H1 (cell line): ENCODE data around the gene OLFML2A. TPM values are rescaled to one million over a fixed set of nuclear protein-coding genes. Genes with fewer than 3 reads are reported as not detected.

Experiments used
- CTCF ChIA-PET: fragments of 300-600 bp; sonication (Branson Sonifier 250); formaldehyde crosslinking; loops from one replicate; lab custom pipeline; 2021; ENCODE audit not compliant: partially characterized antibody; lab: Charles Lee
- POLR2A ChIA-PET: fragments of 300-600 bp; sonication (Branson Sonifier 250); formaldehyde crosslinking; loops from one replicate; lab custom pipeline; 2021; ENCODE audit warnings: inconsistent platforms; ENCODE audit not compliant: partially characterized antibody; lab: Charles Lee
- DNase-seq, 2 experiments: peaks; one replicate each; pipeline versions ENCODE4 v3.0.0 to v3.0.0-alpha.2; 2010 to 2022; ENCODE audit warnings: low spot score in 2 of 2, low read depth in 1 of 2, mixed read lengths in 1 of 2
- FAIRE-seq: peaks from 2 replicates; lab custom pipeline; 2011; peaks lifted over from hg19 to GRCh38; lab: Jason Lieb, UNC
- H2AFZ ChIP-seq: 2 replicates; pipeline ENCODE4 v1.8.1; 2012; ENCODE audit warnings: low read length, inconsistent platforms
- H2AK5ac ChIP-seq: 2 replicates; pipeline ENCODE4 v1.6.1; 2013; ENCODE audit warnings: low read depth, low read length
- H2BK120ac ChIP-seq: replicated peaks from 2 replicates; pipeline ENCODE3; 2013; ENCODE audit warnings: low read depth, low read length, inconsistent platforms
- H2BK12ac ChIP-seq: 2 replicates; pipeline ENCODE4 v1.6.1; 2013; ENCODE audit warnings: low read depth, low read length
- H2BK15ac ChIP-seq: 2 replicates; pipeline ENCODE4 v1.6.1; 2013; ENCODE audit warnings: low read length
- H2BK20ac ChIP-seq: 2 replicates; pipeline ENCODE4 v1.6.1; 2013; ENCODE audit warnings: low read length
- H2BK5ac ChIP-seq: 2 replicates; pipeline ENCODE4 v1.6.1; 2013; ENCODE audit warnings: low read depth, low read length
- H3K14ac ChIP-seq: 2 replicates; pipeline ENCODE4 v1.6.1; 2013; ENCODE audit warnings: inconsistent platforms; ENCODE audit not compliant: insufficient read length
- H3K18ac ChIP-seq: 2 replicates; pipeline ENCODE4 v1.6.1; 2013; ENCODE audit warnings: low read length; ENCODE audit errors: extremely low read depth
- H3K23ac ChIP-seq: 2 replicates; pipeline ENCODE4 v1.6.1; 2013; ENCODE audit warnings: inconsistent platforms; ENCODE audit not compliant: insufficient read length
- H3K23me2 ChIP-seq: 2 replicates; pipeline ENCODE4 v1.6.1; 2013; ENCODE audit warnings: low read depth, low read length
- H3K27ac ChIP-seq: 2 replicates; pipeline ENCODE4 v1.6.1; 2011; ENCODE audit warnings: low read depth, low read length, inconsistent platforms
- H3K27me3 ChIP-seq, 4 experiments: replicated peaks in 1 of 4; 1 replicate in 1 of 4; 2 replicates in 3 of 4; pipeline versions ENCODE4 v1.6.1 to v1.8.1; 2011 to 2013; ENCODE audit warnings: low read length in 3 of 4, mild to moderate bottlenecking in 3 of 4, inconsistent platforms in 2 of 4, mixed read lengths in 2 of 4, moderate library complexity in 1 of 4; ENCODE audit not compliant: control insufficient read depth in 3 of 4, insufficient read depth in 3 of 4; ENCODE audit errors: extremely low read depth in 1 of 4
- H3K36me3 ChIP-seq, 4 experiments: 2 replicates each; pipeline versions ENCODE4 v1.6.1 to v1.8.1; 2011 to 2013; ENCODE audit warnings: mild to moderate bottlenecking in 4 of 4, low read length in 3 of 4, moderate library complexity in 2 of 4, control low read depth in 1 of 4, inconsistent platforms in 1 of 4; ENCODE audit not compliant: insufficient read depth in 4 of 4, control insufficient read depth in 2 of 4
- H3K4ac ChIP-seq: replicated peaks from 2 replicates; pipeline ENCODE3; 2013; ENCODE audit warnings: low read length, low read depth, mixed read lengths, inconsistent platforms; ENCODE audit not compliant: insufficient read length
- H3K4me1 ChIP-seq, 4 experiments: replicated peaks in 1 of 4; 1 replicate in 1 of 4; 2 replicates in 3 of 4; pipeline versions ENCODE4 v1.6.1 to v1.8.1; 2011 to 2013; ENCODE audit warnings: low read length in 3 of 4, inconsistent platforms in 2 of 4, mixed read lengths in 1 of 4; ENCODE audit not compliant: insufficient read depth in 4 of 4, control insufficient read depth in 3 of 4
- H3K4me2 ChIP-seq, 2 experiments: 2 replicates each; pipeline versions ENCODE4 v1.6.1 to v1.8.1; 2011 to 2013; ENCODE audit warnings: low read depth in 2 of 2, low read length in 2 of 2, control low read depth in 1 of 2, inconsistent platforms in 1 of 2, mild to moderate bottlenecking in 1 of 2; ENCODE audit not compliant: insufficient read depth in 1 of 2
- H3K4me3 ChIP-seq, 4 experiments: fragments of 200-600, 300-600 bp in 1 of 4; sonication (generic), shearing (Covaris generic), sonication (Bioruptor Twin) in 1 of 4; 2 replicates each; pipeline versions ENCODE4 v1.5.1 to v1.8.1; 2011 to 2016; ENCODE audit warnings: low read length in 4 of 4, low read depth in 3 of 4, control low read depth in 2 of 4, inconsistent platforms in 2 of 4, mild to moderate bottlenecking in 2 of 4, mixed read lengths in 1 of 4, moderate library complexity in 1 of 4; ENCODE audit not compliant: insufficient read depth in 2 of 4; ENCODE audit errors: extremely low read depth in 1 of 4
- H3K56ac ChIP-seq: replicated peaks from 2 replicates; pipeline ENCODE3; 2013; ENCODE audit warnings: low read depth, mild to moderate bottlenecking, mixed read lengths, low read length, inconsistent platforms; ENCODE audit not compliant: insufficient read length
- H3K79me1 ChIP-seq: 2 replicates; pipeline ENCODE4 v1.6.1; 2013; ENCODE audit warnings: low read depth, low read length, control low read depth
- H3K79me2 ChIP-seq, 2 experiments: 2 replicates each; pipeline versions ENCODE4 v1.6.1 to v1.8.1; 2012 to 2013; ENCODE audit warnings: low read length in 2 of 2, mild to moderate bottlenecking in 2 of 2, inconsistent platforms in 1 of 2; ENCODE audit not compliant: insufficient read depth in 2 of 2, control insufficient read depth in 1 of 2
- H3K9ac ChIP-seq, 4 experiments: replicated peaks in 1 of 4; 1 replicate in 1 of 4; 2 replicates in 3 of 4; pipeline versions ENCODE4 v1.6.1 to v1.8.1; 2011 to 2013; ENCODE audit warnings: low read depth in 3 of 4, low read length in 3 of 4, control low read depth in 2 of 4, mild to moderate bottlenecking in 2 of 4, moderate library complexity in 2 of 4, inconsistent platforms in 1 of 4; ENCODE audit errors: extremely low read depth in 1 of 4
- H3K9me3 ChIP-seq, 2 experiments: 2 replicates each; pipeline versions ENCODE4 v1.6.1 to v1.8.1; 2012 to 2013; ENCODE audit warnings: mild to moderate bottlenecking in 2 of 2, moderate library complexity in 2 of 2, control low read depth in 1 of 2, inconsistent platforms in 1 of 2, low read depth in 1 of 2, low read length in 1 of 2, mixed read lengths in 1 of 2; ENCODE audit not compliant: insufficient read depth in 2 of 2
- H4K20me1 ChIP-seq, 2 experiments: replicated peaks in 1 of 2; 2 replicates each; pipeline versions ENCODE3 to v1.8.1; 2011 to 2013; ENCODE audit warnings: inconsistent platforms in 2 of 2, low read length in 2 of 2, mild to moderate bottlenecking in 1 of 2; ENCODE audit not compliant: insufficient read depth in 2 of 2, control insufficient read depth in 1 of 2
- H4K5ac ChIP-seq: 2 replicates; pipeline ENCODE4 v1.6.1; 2013; ENCODE audit warnings: low read length, low read depth, mixed read lengths, inconsistent platforms; ENCODE audit not compliant: insufficient read length
- H4K8ac ChIP-seq: 2 replicates; pipeline ENCODE4 v1.8.0; 2013; ENCODE audit warnings: mild to moderate bottlenecking, moderate library complexity, low read length, inconsistent platforms; ENCODE audit not compliant: insufficient read depth; ENCODE audit errors: extremely low read depth
- H4K91ac ChIP-seq: replicated peaks from 2 replicates; pipeline ENCODE3; 2013; ENCODE audit warnings: low read length, mixed read lengths, inconsistent platforms; ENCODE audit not compliant: insufficient read length
- BRCA1 ChIP-seq: IDR thresholded peaks from 2 replicates; pipeline ENCODE4 v1.6.1; 2012; ENCODE audit warnings: low read depth, low read length, improper control_type of control experiment
- FOSL1 ChIP-seq: IDR thresholded peaks from 2 replicates; pipeline ENCODE4 v1.6.1; 2011; ENCODE audit warnings: mild to moderate bottlenecking, low read depth, low read length, moderate library complexity; ENCODE audit not compliant: insufficient read depth
- HDAC6 ChIP-seq: IDR thresholded peaks from one replicate; pipeline ENCODE4 v1.7.1; 2012; ENCODE audit warnings: low read depth, mild to moderate bottlenecking, inconsistent platforms, low read length, moderate library complexity
- KDM4A ChIP-seq: IDR thresholded peaks from one replicate; pipeline ENCODE4 v1.7.1; 2012; ENCODE audit warnings: low read depth, mild to moderate bottlenecking, moderate library complexity, low read length, inconsistent platforms; ENCODE audit not compliant: severe bottlenecking
- POU5F1 ChIP-seq: IDR thresholded peaks from 2 replicates; pipeline ENCODE4 v1.6.1; 2011; ENCODE audit warnings: low read depth, mild to moderate bottlenecking, low read length, moderate library complexity
- RXRA ChIP-seq: IDR thresholded peaks from 2 replicates; pipeline ENCODE4 v1.6.1; 2011; ENCODE audit warnings: low read depth, mild to moderate bottlenecking, low read length, moderate library complexity; ENCODE audit not compliant: insufficient read depth
- SAP30 ChIP-seq: fragments of 300-600 bp; sonication (generic); IDR thresholded peaks from 2 replicates; pipeline ENCODE4 v1.7.1; 2012; ENCODE audit warnings: low read length, moderate library complexity, mild to moderate bottlenecking, inconsistent platforms; ENCODE audit not compliant: insufficient read depth, insufficient replicate concordance
- SIN3A ChIP-seq, 2 experiments: IDR thresholded peaks in 1 of 2; conservative IDR thresholded peaks in 1 of 2; 2 replicates each; pipeline ENCODE4 v1.6.1; 2011 to 2012; ENCODE audit warnings: low read length in 2 of 2, improper control_type of control experiment in 1 of 2, low read depth in 1 of 2, mild to moderate bottlenecking in 1 of 2
- SIX5 ChIP-seq: IDR thresholded peaks from 2 replicates; pipeline ENCODE4 v1.6.1; 2011; ENCODE audit warnings: mild to moderate bottlenecking, low read depth, low read length
- TAF7 ChIP-seq: optimal IDR thresholded peaks from 2 replicates; pipeline ENCODE3; 2011; ENCODE audit warnings: low read depth, mild to moderate bottlenecking, inconsistent platforms, low read length, moderate library complexity, borderline replicate concordance
- WGBS, 2 experiments: shearing (Covaris generic) in 1 of 2; methylation state at CpG; one replicate each; pipeline versions ENCODE4 v1.1.6 to v1.1.7; 2013 to 2015; ENCODE audit warnings: low lambda C conversion rate in 2 of 2, mixed read lengths in 2 of 2, inconsistent platforms in 1 of 2, low coverage in 1 of 2, missing lambda C conversion rate in 1 of 2; ENCODE audit not compliant: insufficient replicate concordance in 2 of 2, insufficient coverage in 1 of 2, insufficient read length in 1 of 2; ENCODE audit errors: extremely low coverage in 1 of 2, missing lambda C conversion rate in 1 of 2; 5-methylcytosine and 5-hydroxymethylcytosine counted together
- polyA plus RNA-seq, 7 experiments: library from polyadenylated mRNA; depleted of rRNA in 3 of 7; stranded (reverse) in 5 of 7; unstranded in 2 of 7; fragments of >200 nt in 5 of 7; fragments of 200-250 nt in 2 of 7; gene quantifications; 1 replicate in 5 of 7; 2 replicates in 1 of 7; 4 replicates in 1 of 7; pipeline versions ENCODE4 v1.2.1 to v1.2.3, GENCODE V29; 2011 to 2013; ENCODE audit warnings: missing spikeins in 2 of 7, mixed read lengths in 2 of 7
- total RNA-seq: library from RNA; stranded (reverse); fragmentation: NEBNext Ultra II Directional; extraction: Animal tissue kit (Norgen Biotek cat#: 25700); gene quantifications from 2 replicates; pipeline ENCODE4 v1.2.1, GENCODE V29; 2021

The OLFML2A gene
- total and polyA plus RNA-seq, 2 of the 8 experiments (the other 6 are each of a cell fraction or from before 2014, with no cell fraction given) = 7.8 to 11.5 TPM

DNA sequence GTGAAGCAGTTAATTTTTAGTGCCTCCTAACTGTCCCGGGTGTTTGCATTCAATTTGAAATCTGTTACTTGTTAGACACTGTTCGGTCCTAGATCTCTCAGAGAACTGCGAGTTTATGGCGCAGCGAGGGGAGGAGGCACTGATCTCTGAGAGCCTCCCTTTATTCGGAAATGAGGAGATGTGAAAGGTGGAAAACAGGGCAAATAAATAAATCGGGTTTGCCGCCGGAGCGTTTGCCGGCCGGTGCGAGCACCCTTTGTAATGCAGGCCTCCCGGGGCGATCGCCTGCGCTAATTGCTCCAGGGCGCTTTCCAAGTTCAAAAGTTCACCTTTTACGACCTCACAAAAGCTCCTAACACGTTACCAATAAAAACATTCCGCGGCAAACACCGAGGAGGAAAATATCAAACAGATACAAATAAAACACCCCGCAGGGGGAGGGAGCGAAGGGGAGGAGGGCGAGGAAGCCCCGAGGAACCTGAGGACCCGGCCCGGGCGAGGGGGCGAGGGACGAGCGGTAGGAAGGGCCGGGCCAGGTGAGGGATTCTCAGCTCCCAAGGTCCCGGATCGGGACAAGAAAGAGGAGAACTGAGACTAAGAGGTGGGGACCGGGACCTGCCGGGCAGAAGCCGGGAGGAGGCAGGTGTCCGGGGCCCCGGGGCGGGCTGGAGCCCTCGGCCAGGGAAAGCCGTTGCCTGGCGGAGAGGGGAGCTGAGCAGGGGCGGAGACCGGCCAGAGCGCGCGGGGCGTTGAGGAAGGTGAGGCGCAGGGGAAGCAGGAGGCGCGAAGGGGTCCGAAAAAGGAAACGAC, 7.2 kb upstream of the OLFML2A start:
- WGBS, 2 experiments = 1% methylated on average over 48 of the region's 56 CpGs; no CpG with 5 or more reads in 1 of the 2 experiments
- TF ChIP-seq SAP30 = peak; percentile 28
- no peak for TF ChIP-seq HDAC6
- no peak for TF ChIP-seq FOSL1
- TF ChIP-seq BRCA1 = no peak
- TF ChIP-seq SIX5 = no peak
- peak; percentile 88; the same call in 1 of the 2 replicates for TF ChIP-seq RXRA
- TF ChIP-seq KDM4A = no peak
- peak; percentile 49; the same call in 1 of the 2 replicates for TF ChIP-seq POU5F1
- no peak for TF ChIP-seq SIN3A (conservative IDR thresholded peaks at IDR 0.05 in 1 of 2, IDR thresholded peaks at IDR 0.05 in 1 of 2; ENCODE audit: low read depth in 1 of 2, low read length in 2 of 2)
- peak; percentile 33 for TF ChIP-seq TAF7

More for the DNA sequence above, 7.2 kb upstream of the OLFML2A start:
- Histone ChIP-seq H3K23ac (no peak overlapping the region), H4K5ac (no peak overlapping the region), H2AFZ (no peak overlapping the region), H4K8ac (no peak overlapping the region), H4K20me1 (peaks cover 10 to 12% of the 10 kb centered on the region in 2 experiments), H3K9ac (peak overlapping the region in 2 of 4 experiments; percentile 49 to 56; a peak in 5 of 7 replicates), H2BK20ac (0 out of 2 replicates have a peak overlapping the region, but pooled peaks have one; percentile 56), H3K4ac (no peak overlapping the region), H3K4me3 (peak overlapping the region; percentile 56 to 86 (median 73)), H2BK12ac (no peak overlapping the region), H3K27me3 (no peaks in the 10 kb centered on the region), H2BK5ac (no peak overlapping the region; the same call in 1 of the 2 replicates), H2AK5ac (no peak overlapping the region), H4K91ac (no peak overlapping the region), H3K36me3 (no peaks in the 10 kb centered on the region), H3K4me2 (peak overlapping the region; percentile 81 to 85), H3K9me3 (no peaks in the 10 kb centered on the region), H3K18ac (peak overlapping the region; percentile 81; the same call in 1 of the 2 replicates), H2BK15ac (0 out of 2 replicates have a peak overlapping the region, but pooled peaks have one; percentile 53), H3K23me2 (peaks cover 8% of the 10 kb centered on the region), H2BK120ac (no peak overlapping the region), H3K56ac (peak overlapping the region; percentile 1), H3K79me1 (no peaks in the 10 kb centered on the region), H3K4me1 (peaks cover 2 to 22% (median 11%) of the 10 kb centered on the region in 4 experiments; a peak in 6 of 7 replicates), H3K27ac (no peak overlapping the region), H3K14ac (no peak overlapping the region), H3K79me2 (peaks cover 2 to 56% of the 10 kb centered on the region in 2 experiments; a peak in 3 of 4 replicates)
- DNase-seq (peak in 1 of 2 experiments; percentile 82), FAIRE-seq (no peak)
- ChIA-PET POLR2A (interaction anchor here (0.6 to 13.5 kb wide), 15 partner anchors 10 to 426 kb away, joined by 3 to 396 read pairs (median 4); partner anchors contain the start of genes ARPC5L, RPL35 and WDR38), CTCF (interaction anchor here (0.5 to 17.6 kb wide), 14 partner anchors 8 to 387 kb away, joined by 3 to 1300 read pairs (median 7); partner anchors contain the start of genes ARPC5L, OLFML2A, RPL35 and WDR38)
